ENCODE measurements around the gene ARHGAP24.

ARHGAP24 gene

GRCh38 chr4:85591406-85592098 lies 116.6 kb downstream of the ARHGAP24 start:
- no peak for DNase-seq

- no peak for DNase-seq
Observed at GRCh38 chr4:85595098-85595775, 120.3 kb downstream of the ARHGAP24 start.

DNA sequence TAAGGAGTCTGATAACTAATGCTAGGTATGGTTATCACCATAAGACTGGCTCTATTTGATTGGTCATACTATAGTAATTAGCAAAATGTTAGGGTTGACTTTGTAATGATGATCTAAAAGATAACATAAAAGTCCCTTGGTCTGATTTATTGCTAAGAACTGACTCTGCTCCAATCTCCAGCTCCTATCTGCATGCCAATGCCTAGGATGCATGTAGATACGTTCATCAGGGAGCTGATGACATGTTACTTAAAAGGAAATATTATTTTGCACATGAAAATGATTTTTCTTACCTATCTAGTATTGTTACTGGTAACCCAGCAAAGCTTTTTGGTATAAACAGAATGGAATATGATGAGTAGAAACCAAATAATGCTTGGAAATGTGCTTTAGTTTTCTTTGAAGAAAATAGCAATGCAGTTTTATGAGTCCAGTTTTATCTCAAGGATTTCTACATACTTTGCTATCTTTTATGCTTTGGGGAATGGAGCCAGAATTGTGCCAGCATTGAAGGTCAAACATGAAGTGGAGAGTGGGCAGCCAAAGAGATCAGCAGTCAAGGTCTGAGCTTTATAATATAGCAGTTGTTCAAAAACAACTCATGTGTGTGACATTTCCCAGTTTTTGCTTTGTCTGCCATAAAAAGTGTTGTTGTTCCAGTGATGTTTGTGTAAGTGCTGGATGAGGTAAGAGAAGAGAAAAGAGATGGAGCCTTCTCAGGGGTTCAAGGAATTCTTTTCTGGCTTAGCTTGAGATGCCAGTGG lies 121.0 kb downstream of the ARHGAP24 start:
- DNase-seq, result no peak

GRCh38 chr4:85598936-85599335 lies 124.0 kb downstream of the ARHGAP24 start:
- no peak for DNase-seq

- no peak for DNase-seq
Observed at GRCh38 chr4:85600501-85600900, 125.6 kb downstream of the ARHGAP24 start.

DNA sequence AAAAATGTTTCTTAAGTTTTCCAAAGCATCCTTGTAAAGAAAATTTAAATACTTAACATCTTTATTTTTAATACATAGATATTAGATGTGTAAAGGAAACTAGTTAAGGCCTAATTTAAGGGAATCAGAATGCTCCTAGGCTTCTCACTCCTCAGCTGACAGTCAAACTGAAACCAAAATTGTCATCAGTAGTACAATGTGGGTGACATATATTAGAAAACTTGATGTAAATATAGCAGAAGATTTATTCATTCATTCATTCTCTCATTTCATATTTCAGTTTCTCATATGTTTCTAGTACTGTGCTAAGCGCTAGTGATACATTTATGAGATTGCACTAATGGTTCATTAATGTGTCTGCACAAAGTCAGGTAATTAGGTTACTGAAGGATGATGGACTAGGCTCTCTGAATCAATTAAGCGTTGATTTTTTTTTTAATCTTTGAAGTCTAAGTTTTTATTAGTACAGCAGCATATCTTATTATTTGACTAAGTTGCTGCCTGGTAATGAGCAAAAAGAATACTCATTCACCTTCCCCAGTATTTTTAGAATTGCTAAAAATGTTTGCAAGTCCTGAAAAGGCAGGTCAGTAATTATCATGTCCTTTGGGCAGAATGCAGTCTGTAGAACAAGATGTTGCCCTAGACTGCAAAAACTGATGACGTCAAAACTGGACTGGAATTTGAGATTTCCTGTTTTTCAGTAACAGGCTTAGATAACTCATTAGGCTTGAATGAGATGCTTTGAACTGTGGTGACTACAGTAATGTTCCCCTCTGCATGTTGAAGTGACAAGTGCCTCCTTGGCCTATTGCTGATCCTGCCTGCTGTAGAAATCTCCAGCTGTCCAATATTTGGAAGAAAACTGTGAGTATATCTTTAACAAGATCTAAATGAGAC lies 128.7 kb downstream of the ARHGAP24 start:
- no peak for DNase-seq

GRCh38 chr4:85606505-85606904 lies 131.6 kb downstream of the ARHGAP24 start:
- DNase-seq, result no peak

DNA sequence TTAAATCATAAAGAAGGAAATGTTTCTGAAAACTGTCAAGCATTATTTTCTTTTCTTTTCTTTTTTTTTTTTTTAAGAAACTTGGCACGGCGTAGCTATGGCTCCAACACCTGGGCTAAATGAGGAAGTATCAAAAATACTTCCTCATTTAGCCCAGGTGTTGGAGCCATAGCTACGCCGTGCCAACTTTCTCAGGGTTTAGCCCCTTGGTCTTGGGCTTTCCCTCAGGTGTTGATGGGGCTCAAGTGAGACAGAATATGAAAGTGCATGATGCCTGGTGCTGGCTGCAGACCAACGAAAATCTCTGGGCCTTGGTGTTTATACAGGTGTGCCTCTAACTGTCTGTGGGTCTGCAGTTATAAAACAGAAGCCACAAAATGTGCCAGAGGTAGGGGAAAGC lies 132.7 kb downstream of the ARHGAP24 start:
- no peak for DNase-seq

DNA sequence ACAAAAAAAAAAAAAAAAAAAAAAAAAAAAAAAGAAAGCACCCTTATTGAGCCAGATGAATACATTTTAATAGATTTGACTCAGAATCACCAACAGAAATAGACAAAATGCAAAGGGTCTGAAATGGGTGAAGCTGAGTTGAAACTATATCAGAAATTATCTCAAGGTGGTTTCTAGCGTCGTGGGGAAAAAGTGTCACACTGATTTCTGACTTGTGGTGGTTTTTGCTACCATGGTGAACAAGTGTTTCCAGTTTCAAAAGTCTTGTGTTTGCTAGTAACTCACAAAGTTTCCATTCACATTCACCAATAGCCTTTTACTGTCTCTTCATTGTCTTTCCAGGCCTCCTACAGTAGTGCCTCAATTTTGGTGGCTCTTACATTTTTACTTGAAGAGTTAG lies 135.5 kb downstream of the ARHGAP24 start:
- DNase-seq, result no peak

GRCh38 chr4:85611661-85612060 lies 136.7 kb downstream of the ARHGAP24 start:
- DNase-seq, result no peak

- DNase-seq, result no peak
Observed at GRCh38 chr4:85613901-85614300, 139.0 kb downstream of the ARHGAP24 start.

DNA sequence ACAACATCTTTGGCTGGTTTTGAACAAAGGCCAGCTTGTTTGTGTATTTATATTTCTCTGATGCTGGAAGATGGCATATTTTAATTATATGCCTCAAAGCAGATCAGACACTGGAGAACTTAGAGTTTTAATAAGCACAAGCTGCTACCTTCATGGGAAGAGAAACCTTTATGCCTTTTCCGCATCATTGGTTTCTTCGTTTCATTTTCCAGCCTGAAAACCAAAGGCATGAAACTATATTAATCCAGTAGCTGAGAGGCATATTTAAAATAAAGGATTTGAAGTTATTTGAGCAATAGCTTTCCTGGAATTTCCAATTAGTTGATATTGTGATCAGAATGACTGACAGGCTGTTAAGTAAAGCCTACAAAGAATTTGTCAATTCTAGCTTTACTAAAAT lies 141.0 kb downstream of the ARHGAP24 start:
- DNase-seq, result no peak

DNA sequence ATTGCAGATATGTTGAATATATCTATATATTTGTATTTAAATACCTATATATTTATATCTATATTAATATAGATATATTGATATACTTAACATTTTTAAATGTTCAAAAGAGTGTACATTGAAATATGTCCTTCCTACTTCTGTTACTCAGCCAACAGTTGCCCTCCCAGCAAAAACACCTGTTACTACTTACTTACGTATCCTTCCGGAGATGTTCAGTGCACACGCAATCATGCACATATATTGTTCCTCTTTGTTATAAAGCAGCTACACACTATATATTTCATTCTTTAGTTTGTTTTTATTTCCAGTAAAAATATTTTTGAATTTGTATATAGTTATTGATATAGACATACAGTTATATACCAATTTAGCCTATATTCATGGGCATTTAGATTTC lies 142.3 kb downstream of the ARHGAP24 start:
- DNase-seq, result no peak

- DNase-seq, result no peak
Observed at GRCh38 chr4:85632981-85633380, 158.0 kb downstream of the ARHGAP24 start.

GRCh38 chr4:85637778-85638177 lies 162.8 kb downstream of the ARHGAP24 start:
- no peak for DNase-seq

DNA sequence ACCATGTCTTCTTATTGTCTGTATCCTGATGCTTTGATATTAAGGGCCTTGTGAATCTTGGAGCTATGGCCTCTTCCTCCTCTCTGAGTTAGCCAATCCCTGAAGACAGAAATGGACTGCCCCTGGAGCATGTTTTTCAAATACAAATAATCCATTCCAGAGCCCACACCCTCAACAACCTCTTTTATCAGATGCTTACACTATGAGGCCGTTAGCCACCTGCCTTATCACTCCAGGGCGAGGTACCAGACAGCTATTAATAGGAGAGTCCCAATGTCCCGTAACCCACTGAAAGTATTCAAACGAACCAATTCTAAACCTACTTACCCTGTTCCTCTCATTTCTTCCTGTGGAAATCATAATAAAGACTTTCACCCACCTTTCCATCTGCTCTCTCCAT lies 165.0 kb downstream of the ARHGAP24 start:
- no peak for DNase-seq

- no peak for DNase-seq
Observed at GRCh38 chr4:85642356-85643100, 167.6 kb downstream of the ARHGAP24 start.

DNA sequence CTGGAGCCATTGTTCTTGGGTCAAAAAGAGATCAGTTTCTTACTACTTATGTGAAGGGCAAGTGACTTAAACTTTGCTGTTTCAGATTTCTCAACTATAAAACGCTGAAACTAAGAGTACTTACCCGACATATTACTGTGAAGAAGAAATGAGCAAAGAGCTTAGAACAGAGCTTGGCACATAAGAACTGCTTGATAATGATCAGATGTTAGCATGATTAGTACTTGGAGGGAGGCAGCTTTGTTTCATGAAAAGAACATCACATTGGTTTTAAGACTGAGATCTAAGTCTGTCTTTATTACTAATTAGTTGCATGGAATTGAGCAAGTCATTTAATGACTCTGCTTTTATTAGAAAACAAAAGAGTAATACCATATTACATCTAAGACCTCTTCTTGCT lies 169.1 kb downstream of the ARHGAP24 start:
- no peak for DNase-seq

- no peak for DNase-seq
Observed at GRCh38 chr4:85650908-85651307, 176.0 kb downstream of the ARHGAP24 start.

DNA sequence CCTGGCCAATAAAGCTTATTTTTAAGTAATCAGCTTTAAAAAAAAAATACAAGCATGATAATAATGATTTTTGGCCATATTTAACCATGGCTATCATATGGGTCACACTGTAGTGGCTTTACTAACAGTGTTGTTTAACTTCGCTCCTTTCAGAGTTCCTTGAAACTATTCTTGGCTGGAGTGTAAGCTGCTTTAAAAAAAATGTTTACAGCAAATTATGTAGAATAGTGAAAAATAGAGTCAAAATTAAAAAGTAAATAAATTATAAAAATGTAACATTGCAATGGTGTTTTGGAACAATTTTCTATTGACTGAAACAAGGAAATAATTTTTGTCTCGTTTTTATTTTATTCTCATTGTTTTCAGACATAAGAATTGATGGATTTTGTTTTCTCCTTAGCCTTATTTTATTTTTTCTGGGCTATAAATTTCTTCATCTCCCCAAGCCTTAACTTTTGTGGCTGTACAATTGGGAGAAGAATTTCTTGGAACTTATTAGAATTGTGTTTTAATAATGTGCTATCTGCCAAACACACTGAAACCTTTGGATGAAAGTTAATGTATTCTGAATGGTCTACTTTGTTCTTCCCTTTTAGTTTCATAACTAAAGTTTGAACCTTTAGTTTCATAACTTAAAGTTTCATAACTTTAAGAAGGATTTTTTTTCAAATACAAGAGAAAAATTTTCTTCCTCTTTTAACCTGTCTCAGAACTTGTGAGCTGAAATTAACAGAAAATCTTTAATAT lies 182.0 kb downstream of the ARHGAP24 start:
- DNase-seq, result no peak

- DNase-seq, result no peak
Observed at GRCh38 chr4:85658766-85659439, 184.0 kb downstream of the ARHGAP24 start.
